Upper lobe of left lung (tissue), 4 donors: ENCODE measurements around the gene RUNX2.

Source experiments
- CTCF ChIP-seq, 6 experiments: fragments of 450-650 bp in 4 of 6; fragments of 200-600 bp in 2 of 6; sonication (generic) in 2 of 6; IDR thresholded peaks; one replicate each; pipeline ENCODE4 v1.5.1; 2016 to 2019; ENCODE audit warnings: antibody characterized with exemption in 6 of 6
- POLR2A ChIP-seq, 4 donors: fragments of 450-650 bp; IDR thresholded peaks; one replicate each; pipeline ENCODE4 v1.5.1; 2016 to 2017; ENCODE audit warnings: antibody characterized with exemption in 4 of 4, mild to moderate bottlenecking in 2 of 4
- POLR2AphosphoS5 ChIP-seq, 2 donors: sonication (generic); formaldehyde crosslinking; IDR thresholded peaks; one replicate each; pipeline ENCODE4 v1.5.1; 2017; ENCODE audit warnings: antibody characterized with exemption in 2 of 2

DNA sequence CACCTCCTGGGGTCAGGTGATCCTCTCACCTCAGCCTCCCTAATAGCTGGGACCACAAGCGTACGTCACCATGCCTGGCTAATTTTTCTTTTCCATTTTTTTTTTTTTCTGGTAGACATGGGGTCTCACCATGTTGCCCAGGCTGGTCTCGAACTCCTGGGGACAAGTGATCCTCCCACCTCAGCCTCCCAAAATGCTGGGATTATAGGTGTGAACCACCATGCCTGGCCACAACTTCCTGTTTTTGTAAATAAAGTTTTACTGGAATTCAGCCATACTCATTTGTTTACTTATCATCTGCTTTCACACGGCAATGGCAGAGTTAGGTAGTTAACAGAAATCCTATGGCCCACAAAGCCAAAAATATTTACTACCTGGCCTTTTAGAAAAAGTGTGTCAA is 7.8 kb upstream of the RUNX2 start:
- no peak for TF ChIP-seq CTCF (IDR thresholded peaks at IDR 0.05)
- no peak for TF ChIP-seq POLR2AphosphoS5 (IDR thresholded peaks at IDR 0.05)
- TF ChIP-seq POLR2A (IDR thresholded peaks at IDR 0.05) = no peak
